Neural progenitor cell (in vitro differentiated cells): ENCODE results near the gene AIF1. TPM values are rescaled to one million over a fixed set of nuclear protein-coding genes. Genes with fewer than 3 reads are reported as not detected.

Source experiments
- DNase-seq: peaks from one replicate; pipeline ENCODE4 v3.0.0-alpha.2; 2016; ENCODE audit warnings: low spot score
- H2AFZ ChIP-seq: fragments of 200-600 bp; sonication (generic); replicated peaks from 2 replicates; pipeline ENCODE4 v1.6.1; 2016; ENCODE audit warnings: antibody characterized with exemption
- H3F3A ChIP-seq: fragments of 200-600 bp; sonication (generic); 2 replicates; pipeline ENCODE4 v1.6.1; 2016; ENCODE audit warnings: antibody characterized with exemption, low read depth
- H3K27ac ChIP-seq: fragments of 200-600 bp; sonication (generic); 2 replicates; pipeline ENCODE4 v1.5.1; 2016; ENCODE audit warnings: mild to moderate bottlenecking
- H3K27me3 ChIP-seq: fragments of 200-600 bp; sonication (generic); 2 replicates; pipeline ENCODE4 v1.6.1; 2016; ENCODE audit warnings: mild to moderate bottlenecking, moderate library complexity
- H3K36me3 ChIP-seq: fragments of 200-600 bp; sonication (generic); 2 replicates; pipeline ENCODE4 v1.5.1; 2016
- H3K4me1 ChIP-seq: fragments of 200-600 bp; sonication (generic); 2 replicates; pipeline ENCODE4 v1.6.1; 2016; ENCODE audit warnings: mixed run types
- H3K4me2 ChIP-seq: fragments of 200-600 bp; sonication (generic); 2 replicates; pipeline ENCODE4 v1.6.1; 2016
- H3K4me3 ChIP-seq: fragments of 200-600 bp; sonication (generic); 2 replicates; pipeline ENCODE4 v1.5.1; 2016
- H3K79me2 ChIP-seq: fragments of 200-600 bp; sonication (generic); 2 replicates; pipeline ENCODE4 v1.6.1; 2016; ENCODE audit warnings: low read depth
- H3K9ac ChIP-seq: fragments of 200-600 bp; sonication (generic); 2 replicates; pipeline ENCODE4 v1.6.1; 2016
- H3K9me3 ChIP-seq: fragments of 200-600 bp; sonication (generic); 2 replicates; pipeline ENCODE4 v1.5.1; 2016; ENCODE audit warnings: low read depth
- H4K20me1 ChIP-seq: fragments of 200-600 bp; sonication (generic); 2 replicates; pipeline ENCODE4 v1.6.1; 2016; ENCODE audit warnings: low read depth
- H3K27ac Mint-ChIP-seq: 3 replicates; pipeline ENCODE4 v1.8.0; 2021; ENCODE audit warnings: mixed read lengths
- H3K27me3 Mint-ChIP-seq: 2 replicates; pipeline ENCODE4 v1.8.0; 2022; ENCODE audit warnings: low read depth, mild to moderate bottlenecking, inconsistent platforms, moderate library complexity, mixed read lengths; ENCODE audit not compliant: insufficient read depth
- H3K36me3 Mint-ChIP-seq: 3 replicates; pipeline ENCODE4 v1.8.0; 2021; ENCODE audit warnings: mixed read lengths
- H3K4me1 Mint-ChIP-seq: 3 replicates; pipeline ENCODE4 v1.8.0; 2021; ENCODE audit warnings: mixed read lengths
- H3K4me3 Mint-ChIP-seq: 3 replicates; pipeline ENCODE4 v1.8.0; 2021; ENCODE audit warnings: mild to moderate bottlenecking, moderate library complexity, mixed read lengths
- H3K9me3 Mint-ChIP-seq: 3 replicates; pipeline ENCODE4 v1.8.0; 2020; ENCODE audit warnings: mixed read lengths
- CTCF ChIP-seq: fragments of 200-600 bp; sonication (generic); IDR thresholded peaks from 2 replicates; pipeline ENCODE4 v1.5.1; 2017; ENCODE audit warnings: antibody characterized with exemption, mild to moderate bottlenecking
- EZH2 ChIP-seq: fragments of 200-600 bp; sonication (generic); IDR thresholded peaks from 2 replicates; pipeline ENCODE4 v1.6.1; 2017; ENCODE audit warnings: antibody characterized with exemption, mild to moderate bottlenecking, moderate library complexity
- EZH2phosphoT487 ChIP-seq: fragments of 200-600 bp; sonication (generic); IDR thresholded peaks from 2 replicates; pipeline ENCODE4 v1.6.1; 2017; ENCODE audit warnings: antibody characterized with exemption
- total RNA-seq: library from RNA; depleted of rRNA; stranded (reverse); fragments of >200 nt; gene quantifications from 2 replicates; pipeline ENCODE4 v1.2.3, GENCODE V29; 2015; ENCODE audit warnings: low replicate concordance

AIF1 gene
- total RNA-seq, 1 donor from 2014 or later, result not detected

GRCh38 chr6:31609519-31610406, 5.3 kb upstream of the AIF1 start:
- Histone ChIP-seq H3K9me3 (no peaks in the 10 kb centered on the region), H3K9ac (no peak overlapping the region), H4K20me1 (no peaks in the 10 kb centered on the region), H3K27me3 (no peaks in the 10 kb centered on the region), H3K4me1 (no peaks in the 10 kb centered on the region), H3K4me2 (no peak overlapping the region), H3F3A (no peaks in the 10 kb centered on the region), H3K36me3 (no peaks in the 10 kb centered on the region), H3K79me2 (no peaks in the 10 kb centered on the region), H3K27ac (no peak overlapping the region), H2AFZ (no peak overlapping the region), H3K4me3 (no peak overlapping the region)
- H3K27me3 Mint-ChIP-seq, result no peaks in the 10 kb centered on the region
- no peaks in the 10 kb centered on the region for H3K9me3 Mint-ChIP-seq
- H3K36me3 Mint-ChIP-seq, result no peaks in the 10 kb centered on the region
- TF ChIP-seq EZH2 (no peak), EZH2phosphoT487 (no peak), CTCF (no peak)
- no peak overlapping the region for H3K4me3 Mint-ChIP-seq
- no peak overlapping the region for H3K27ac Mint-ChIP-seq
- DNase-seq, result no peak
- peaks cover 2% of the 10 kb centered on the region for H3K4me1 Mint-ChIP-seq

GRCh38 chr6:31610968-31611367, 4.1 kb upstream of the AIF1 start:
- Histone ChIP-seq H3K27ac (no peak overlapping the region), H3K9me3 (no peaks in the 10 kb centered on the region), H3F3A (no peaks in the 10 kb centered on the region), H2AFZ (no peak overlapping the region), H3K4me1 (no peaks in the 10 kb centered on the region), H3K36me3 (no peaks in the 10 kb centered on the region), H3K4me3 (no peak overlapping the region), H3K27me3 (no peaks in the 10 kb centered on the region), H4K20me1 (no peaks in the 10 kb centered on the region), H3K9ac (no peak overlapping the region), H3K79me2 (no peaks in the 10 kb centered on the region), H3K4me2 (no peak overlapping the region)
- H3K36me3 Mint-ChIP-seq, result no peaks in the 10 kb centered on the region
- peaks cover 9% of the 10 kb centered on the region for H3K4me1 Mint-ChIP-seq
- no peak overlapping the region for H3K4me3 Mint-ChIP-seq
- DNase-seq, result no peak
- TF ChIP-seq EZH2phosphoT487 (no peak), EZH2 (no peak), CTCF (no peak)
- peaks cover 2% of the 10 kb centered on the region for H3K27me3 Mint-ChIP-seq
- H3K27ac Mint-ChIP-seq, result no peak overlapping the region
- no peaks in the 10 kb centered on the region for H3K9me3 Mint-ChIP-seq

GRCh38 chr6:31614075-31614619, 887 bp upstream of the AIF1 start:
- Histone ChIP-seq H3K27ac (no peak overlapping the region), H3K4me1 (no peaks in the 10 kb centered on the region), H3K79me2 (peaks cover 2% of the 10 kb centered on the region), H4K20me1 (no peaks in the 10 kb centered on the region), H3K4me2 (no peak overlapping the region), H3K9ac (no peak overlapping the region), H3F3A (peaks cover 7% of the 10 kb centered on the region), H3K27me3 (no peaks in the 10 kb centered on the region), H2AFZ (no peak overlapping the region), H3K36me3 (no peaks in the 10 kb centered on the region), H3K4me3 (no peak overlapping the region), H3K9me3 (no peaks in the 10 kb centered on the region)
- Mint-ChIP-seq H3K27ac (no peak overlapping the region), H3K27me3 (peaks cover 4% of the 10 kb centered on the region), H3K9me3 (no peaks in the 10 kb centered on the region), H3K4me1 (peaks cover 12% of the 10 kb centered on the region), H3K36me3 (no peaks in the 10 kb centered on the region), H3K4me3 (no peak overlapping the region)
- DNase-seq, result no peak
- TF ChIP-seq EZH2phosphoT487 (no peak), CTCF (no peak), EZH2 (no peak)
